Liver (tissue), 9 donors: ENCODE measurements around the gene ARHGEF10L. TPM values are rescaled to one million over a fixed set of nuclear protein-coding genes. Genes with fewer than 3 reads are reported as not detected.

Experiments
- DNase-seq: peaks from one replicate; pipeline ENCODE4 v3.0.0-alpha.2; 2017; ENCODE audit warnings: low spot score
- H3K27ac ChIP-seq, 2 donors: one replicate each; pipeline ENCODE4 v1.7.0; 2013; ENCODE audit warnings: inconsistent platforms in 2 of 2, low read length in 2 of 2, control low read depth in 1 of 2, low read depth in 1 of 2, mild to moderate bottlenecking in 1 of 2
- H3K27me3 ChIP-seq, 4 donors: one replicate each; pipeline versions ENCODE4 v1.6.1 to v1.7.0; 2013; ENCODE audit warnings: low read length in 3 of 4, inconsistent platforms in 1 of 4, mild to moderate bottlenecking in 1 of 4, moderate library complexity in 1 of 4; ENCODE audit not compliant: control insufficient read depth in 4 of 4, insufficient read depth in 4 of 4
- H3K36me3 ChIP-seq, 4 donors: one replicate each; pipeline versions ENCODE4 v1.6.1 to v1.7.0; 2013; ENCODE audit warnings: low read length in 3 of 4, mild to moderate bottlenecking in 3 of 4, low read depth in 1 of 4, moderate library complexity in 1 of 4; ENCODE audit not compliant: control insufficient read depth in 4 of 4, insufficient read depth in 3 of 4
- H3K4me1 ChIP-seq, 4 donors: one replicate each; pipeline versions ENCODE4 v1.6.1 to v1.7.0; 2013; ENCODE audit warnings: low read length in 3 of 4, mild to moderate bottlenecking in 3 of 4, moderate library complexity in 1 of 4; ENCODE audit not compliant: control insufficient read depth in 4 of 4, insufficient read depth in 4 of 4
- H3K4me3 ChIP-seq, 3 donors: one replicate each; pipeline versions ENCODE4 v1.6.1 to v1.7.0; 2013; ENCODE audit warnings: low read length in 3 of 3, control low read depth in 1 of 3, low read depth in 1 of 3, mild to moderate bottlenecking in 1 of 3
- H3K9ac ChIP-seq, 2 donors: one replicate each; pipeline ENCODE4 v1.7.0; 2013; ENCODE audit warnings: low read length in 2 of 2, mild to moderate bottlenecking in 2 of 2, moderate library complexity in 2 of 2, control low read depth in 1 of 2, low read depth in 1 of 2
- H3K9me3 ChIP-seq, 4 donors: one replicate each; pipeline versions ENCODE4 v1.6.1 to v1.7.0; 2013; ENCODE audit warnings: low read length in 3 of 4; ENCODE audit not compliant: control insufficient read depth in 4 of 4
- FOXA2 ChIP-seq: IDR thresholded peaks from 2 replicates; pipeline ENCODE4 v1.6.1; 2016; ENCODE audit warnings: antibody characterized with exemption
- GABPA ChIP-seq, 2 donors: IDR thresholded peaks in 1 of 2; conservative IDR thresholded peaks in 1 of 2; 2 replicates each; pipeline ENCODE4 v1.6.1; 2016; ENCODE audit warnings: antibody characterized with exemption in 2 of 2, mild to moderate bottlenecking in 1 of 2, moderate library complexity in 1 of 2
- HNF4A ChIP-seq, 2 donors: conservative IDR thresholded peaks; 2 replicates each; pipeline ENCODE4 v1.6.1; 2016; ENCODE audit warnings: antibody characterized with exemption in 2 of 2, mild to moderate bottlenecking in 2 of 2
- HNF4G ChIP-seq: IDR thresholded peaks from 2 replicates; pipeline ENCODE4 v1.6.1; 2016; ENCODE audit warnings: antibody characterized with exemption
- JUND ChIP-seq, 2 donors: IDR thresholded peaks; 2 replicates each; pipeline ENCODE4 v1.6.1; 2016; ENCODE audit warnings: antibody characterized with exemption in 2 of 2
- NR2F2 ChIP-seq: IDR thresholded peaks from 2 replicates; pipeline ENCODE4 v1.6.1; 2016; ENCODE audit warnings: antibody characterized with exemption
- RAD21 ChIP-seq, 2 donors: IDR thresholded peaks; 2 replicates each; pipeline ENCODE4 v1.6.1; 2016; ENCODE audit warnings: antibody characterized with exemption in 2 of 2, mild to moderate bottlenecking in 2 of 2
- RXRA ChIP-seq, 2 donors: IDR thresholded peaks; 2 replicates each; pipeline ENCODE4 v1.6.1; 2017 to 2018; ENCODE audit warnings: antibody characterized with exemption in 2 of 2, mild to moderate bottlenecking in 1 of 2
- WGBS: extraction: QIAGEN DNeasy Blood & Tissue Kit; methylation state at CpG from one replicate; pipeline ENCODE4 v1.1.7; 2013; 5-methylcytosine and 5-hydroxymethylcytosine counted together
- polyA plus RNA-seq, 2 donors: library from polyadenylated mRNA; stranded (reverse) in 1 of 2; unstranded in 1 of 2; fragments of 200-250 nt in 1 of 2; fragments of >200 nt in 1 of 2; fragmentation: Nextera tagmentation in 1 of 2; extraction: Ambion mirVana in 1 of 2; gene quantifications; one replicate each; pipeline versions ENCODE4 v1.2.1 to v1.2.3, GENCODE V29; 2013 to 2015
- total RNA-seq, 2 donors: library from RNA; depleted of rRNA; stranded (reverse); fragments of >200 nt; gene quantifications; one replicate each; pipeline ENCODE4 v1.2.3, GENCODE V29; 2014
- TF ChIP-seq, protein P1 (sequence below): IDR thresholded peaks from 2 replicates; pipeline ENCODE4 v1.6.1; 2016; ENCODE audit warnings: antibody characterized with exemption
- TF ChIP-seq, protein P2 (sequence below): fragments of 150-350 bp; IDR thresholded peaks from 2 replicates; pipeline ENCODE4 v1.5.1; 2017; ENCODE audit warnings: improper control_type of control experiment, low read depth, low read length; ENCODE audit not compliant: missing input control
- TF ChIP-seq, protein P3 (sequence below): IDR thresholded peaks from 2 replicates; pipeline ENCODE4 v1.6.1; 2016; ENCODE audit warnings: antibody characterized with exemption, mild to moderate bottlenecking
- TF ChIP-seq, protein P4 (sequence below): IDR thresholded peaks from 2 replicates; pipeline ENCODE4 v1.6.1; 2016; ENCODE audit warnings: antibody characterized with exemption
- donor health status: healthy.
- donor health status: healthy.
- donor health status: healthy.
- donor health status: healthy.
- donor health status: healthy.

ARHGEF10L gene
- total and polyA plus RNA-seq, 4 donors, result 26.3 to 169 (median 57.5) TPM

DNA sequence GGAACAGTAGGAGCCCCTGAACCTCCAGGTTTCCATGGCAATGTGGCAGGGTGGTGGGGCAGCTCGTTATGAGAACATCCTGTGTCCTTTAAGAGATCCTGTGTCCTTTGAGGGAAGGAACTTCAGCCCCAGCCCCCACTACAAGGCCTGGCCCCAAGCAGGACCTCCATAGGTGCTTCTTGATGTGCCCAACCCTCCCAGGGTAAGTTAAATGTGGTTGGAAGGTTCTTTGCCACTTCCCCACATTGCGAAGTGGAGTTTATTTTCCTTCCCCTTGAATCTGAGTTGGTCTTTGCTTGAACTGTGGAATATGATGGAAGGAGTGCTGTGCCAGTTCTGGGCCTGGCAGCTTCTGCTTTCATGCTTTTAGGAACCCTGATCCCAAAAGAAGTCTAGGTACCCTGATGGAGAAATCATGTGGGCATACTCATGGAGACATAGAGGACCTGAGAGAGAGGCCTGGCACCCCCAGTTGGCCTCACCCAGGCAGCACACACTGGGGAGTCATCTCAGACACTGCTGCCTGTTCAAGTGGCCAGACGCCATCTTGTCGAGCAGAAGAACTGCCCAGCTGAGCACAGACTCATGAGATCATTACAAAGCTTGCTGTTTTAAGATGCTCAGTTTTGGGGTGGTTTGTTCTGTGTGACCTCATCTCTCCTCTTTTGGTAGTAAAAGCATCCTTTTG, 171.5 kb downstream of the ARHGEF10L start:
- DNase-seq, result no peak
- Histone ChIP-seq H3K27me3 (no peaks in the 10 kb centered on the region), H3K9me3 (peaks cover 0 to 1% (median 0%) of the 10 kb centered on the region in 4 donors), H3K36me3 (no peaks in the 10 kb centered on the region), H3K4me3 (no peak overlapping the region), H3K9ac (no peak overlapping the region), H3K27ac (no peak overlapping the region), H3K4me1 (no peaks in the 10 kb centered on the region)
- no peak for TF ChIP-seq NR2F2
- no peak for TF ChIP-seq HNF4A (conservative IDR thresholded peaks at IDR 0.05)
- no peak for TF ChIP-seq HNF4G
- TF ChIP-seq GABPA (IDR thresholded peaks at IDR 0.05 in 1 of 2, conservative IDR thresholded peaks at IDR 0.05 in 1 of 2), result no peak
- TF ChIP-seq, protein P1, sequence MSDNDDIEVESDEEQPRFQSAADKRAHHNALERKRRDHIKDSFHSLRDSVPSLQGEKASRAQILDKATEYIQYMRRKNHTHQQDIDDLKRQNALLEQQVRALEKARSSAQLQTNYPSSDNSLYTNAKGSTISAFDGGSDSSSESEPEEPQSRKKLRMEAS, result no peak
- TF ChIP-seq, protein P2, sequence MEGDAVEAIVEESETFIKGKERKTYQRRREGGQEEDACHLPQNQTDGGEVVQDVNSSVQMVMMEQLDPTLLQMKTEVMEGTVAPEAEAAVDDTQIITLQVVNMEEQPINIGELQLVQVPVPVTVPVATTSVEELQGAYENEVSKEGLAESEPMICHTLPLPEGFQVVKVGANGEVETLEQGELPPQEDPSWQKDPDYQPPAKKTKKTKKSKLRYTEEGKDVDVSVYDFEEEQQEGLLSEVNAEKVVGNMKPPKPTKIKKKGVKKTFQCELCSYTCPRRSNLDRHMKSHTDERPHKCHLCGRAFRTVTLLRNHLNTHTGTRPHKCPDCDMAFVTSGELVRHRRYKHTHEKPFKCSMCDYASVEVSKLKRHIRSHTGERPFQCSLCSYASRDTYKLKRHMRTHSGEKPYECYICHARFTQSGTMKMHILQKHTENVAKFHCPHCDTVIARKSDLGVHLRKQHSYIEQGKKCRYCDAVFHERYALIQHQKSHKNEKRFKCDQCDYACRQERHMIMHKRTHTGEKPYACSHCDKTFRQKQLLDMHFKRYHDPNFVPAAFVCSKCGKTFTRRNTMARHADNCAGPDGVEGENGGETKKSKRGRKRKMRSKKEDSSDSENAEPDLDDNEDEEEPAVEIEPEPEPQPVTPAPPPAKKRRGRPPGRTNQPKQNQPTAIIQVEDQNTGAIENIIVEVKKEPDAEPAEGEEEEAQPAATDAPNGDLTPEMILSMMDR, result no peak
- no peak for TF ChIP-seq FOXA2
- no peak for TF ChIP-seq JUND (IDR thresholded peaks at IDR 0.05)
- TF ChIP-seq RXRA (IDR thresholded peaks at IDR 0.05), result no peak
- WGBS, result 87% methylated on average over 4 of the region's 4 CpGs

DNA sequence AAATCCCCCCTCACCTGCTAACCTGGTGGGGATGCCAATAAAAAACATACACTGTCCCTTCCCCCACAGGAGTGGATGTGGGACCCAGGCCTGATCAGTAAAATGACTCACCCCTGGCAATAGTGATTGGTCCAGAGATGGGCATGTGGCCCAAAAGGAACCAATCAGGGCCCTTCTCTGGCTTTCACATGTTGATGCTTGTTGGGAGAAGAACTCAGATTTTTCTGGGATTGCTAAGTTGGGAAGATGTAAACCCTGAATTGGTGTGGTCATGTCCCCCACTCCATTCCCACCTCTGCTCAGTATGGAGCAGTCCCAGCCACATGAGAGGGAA, 172.0 kb downstream of the ARHGEF10L start:
- Histone ChIP-seq H3K27ac (no peak overlapping the region), H3K4me1 (no peaks in the 10 kb centered on the region), H3K27me3 (no peaks in the 10 kb centered on the region), H3K9me3 (peaks cover 0 to 1% (median 0%) of the 10 kb centered on the region in 4 donors), H3K4me3 (no peak overlapping the region), H3K9ac (no peak overlapping the region), H3K36me3 (no peaks in the 10 kb centered on the region)
- DNase-seq, result no peak
- no peak for TF ChIP-seq RAD21 (IDR thresholded peaks at IDR 0.05)
- no peak for TF ChIP-seq NR2F2
- TF ChIP-seq, protein P3, sequence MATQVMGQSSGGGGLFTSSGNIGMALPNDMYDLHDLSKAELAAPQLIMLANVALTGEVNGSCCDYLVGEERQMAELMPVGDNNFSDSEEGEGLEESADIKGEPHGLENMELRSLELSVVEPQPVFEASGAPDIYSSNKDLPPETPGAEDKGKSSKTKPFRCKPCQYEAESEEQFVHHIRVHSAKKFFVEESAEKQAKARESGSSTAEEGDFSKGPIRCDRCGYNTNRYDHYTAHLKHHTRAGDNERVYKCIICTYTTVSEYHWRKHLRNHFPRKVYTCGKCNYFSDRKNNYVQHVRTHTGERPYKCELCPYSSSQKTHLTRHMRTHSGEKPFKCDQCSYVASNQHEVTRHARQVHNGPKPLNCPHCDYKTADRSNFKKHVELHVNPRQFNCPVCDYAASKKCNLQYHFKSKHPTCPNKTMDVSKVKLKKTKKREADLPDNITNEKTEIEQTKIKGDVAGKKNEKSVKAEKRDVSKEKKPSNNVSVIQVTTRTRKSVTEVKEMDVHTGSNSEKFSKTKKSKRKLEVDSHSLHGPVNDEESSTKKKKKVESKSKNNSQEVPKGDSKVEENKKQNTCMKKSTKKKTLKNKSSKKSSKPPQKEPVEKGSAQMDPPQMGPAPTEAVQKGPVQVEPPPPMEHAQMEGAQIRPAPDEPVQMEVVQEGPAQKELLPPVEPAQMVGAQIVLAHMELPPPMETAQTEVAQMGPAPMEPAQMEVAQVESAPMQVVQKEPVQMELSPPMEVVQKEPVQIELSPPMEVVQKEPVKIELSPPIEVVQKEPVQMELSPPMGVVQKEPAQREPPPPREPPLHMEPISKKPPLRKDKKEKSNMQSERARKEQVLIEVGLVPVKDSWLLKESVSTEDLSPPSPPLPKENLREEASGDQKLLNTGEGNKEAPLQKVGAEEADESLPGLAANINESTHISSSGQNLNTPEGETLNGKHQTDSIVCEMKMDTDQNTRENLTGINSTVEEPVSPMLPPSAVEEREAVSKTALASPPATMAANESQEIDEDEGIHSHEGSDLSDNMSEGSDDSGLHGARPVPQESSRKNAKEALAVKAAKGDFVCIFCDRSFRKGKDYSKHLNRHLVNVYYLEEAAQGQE, result no peak
- TF ChIP-seq, protein P4, sequence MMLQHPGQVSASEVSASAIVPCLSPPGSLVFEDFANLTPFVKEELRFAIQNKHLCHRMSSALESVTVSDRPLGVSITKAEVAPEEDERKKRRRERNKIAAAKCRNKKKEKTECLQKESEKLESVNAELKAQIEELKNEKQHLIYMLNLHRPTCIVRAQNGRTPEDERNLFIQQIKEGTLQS, result no peak
- TF ChIP-seq GABPA (IDR thresholded peaks at IDR 0.05 in 1 of 2, conservative IDR thresholded peaks at IDR 0.05 in 1 of 2), result no peak
